Amniotic stem cell (primary cell): Measurements from ENCODE around the gene SLC25A21.
"Not testable (repeated sequence)": the region's sequence is repeated elsewhere in the genome, so short reads cannot be mapped to it uniquely, and the experiment has no call there.

Source experiments
- DNase-seq: peaks from one replicate; lab custom pipeline; 2025; lab: John Stamatoyannopoulos, UW

Gene SLC25A21

DNA sequence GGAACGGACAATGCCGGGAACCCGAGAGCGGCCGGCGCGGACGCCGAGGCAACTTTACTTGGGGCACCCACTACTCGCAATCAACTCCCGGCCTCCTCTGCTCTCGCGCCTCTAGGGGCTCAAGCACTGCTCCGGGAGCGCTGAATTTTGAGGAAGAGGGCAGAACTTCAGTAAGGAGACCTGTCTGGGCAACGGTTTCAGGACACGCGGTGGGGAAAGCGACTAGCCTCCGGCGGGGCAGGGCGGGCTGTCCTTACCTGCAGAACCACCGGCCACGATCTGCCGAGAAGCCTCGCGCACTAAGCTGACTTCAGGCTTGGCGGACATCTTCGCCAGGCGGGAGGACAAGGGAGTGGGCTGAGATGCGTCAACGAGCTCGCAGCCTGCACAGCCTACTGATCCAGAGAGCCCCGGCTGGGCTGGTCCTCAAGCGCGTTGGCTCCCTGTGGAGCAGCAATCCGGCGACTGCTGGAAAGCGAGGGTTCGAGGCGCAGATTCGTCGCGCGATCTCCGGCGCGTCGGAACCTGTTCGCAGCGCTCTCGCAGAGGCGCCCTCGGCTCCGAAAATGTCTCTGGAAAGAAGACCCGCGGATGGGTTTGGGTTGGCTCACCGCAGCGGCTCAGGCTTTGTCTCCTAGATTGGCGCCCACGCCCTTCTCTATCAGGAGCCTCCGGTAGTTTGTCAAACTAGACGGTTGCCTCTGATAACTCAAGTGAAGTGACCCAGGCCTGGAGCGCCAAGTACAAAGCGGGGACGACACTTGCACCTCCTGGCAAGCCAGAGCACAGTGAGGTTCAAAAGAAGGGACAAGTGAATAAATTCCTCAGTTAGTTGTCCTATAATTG, at the start of gene SLC25A21:
Gene SLC25A21, minus strand, starts transcription at position 583 of the 846 bp plus-strand sequence.
- peak; percentile 54 for DNase-seq

DNA sequence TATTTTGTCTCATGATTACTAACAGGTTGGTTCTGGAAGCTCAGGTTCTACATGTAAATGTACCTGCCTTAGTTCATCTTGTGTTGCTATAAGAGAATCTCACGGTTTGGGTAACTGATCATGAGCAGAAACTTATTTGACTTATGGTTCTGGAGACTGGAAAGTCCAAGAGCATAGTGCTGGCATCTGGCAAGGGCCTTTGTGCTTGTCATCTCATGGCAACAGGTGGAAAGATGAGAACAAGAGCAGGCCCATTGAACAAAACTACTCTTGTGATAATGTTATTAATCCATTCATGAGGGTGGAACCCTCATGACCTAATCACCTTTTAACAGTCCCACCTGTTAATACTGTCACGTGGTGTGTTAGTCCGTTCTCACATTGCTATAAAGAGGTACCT, 48.7 kb upstream of the SLC25A21 start:
- DNase-seq: no peak

DNA sequence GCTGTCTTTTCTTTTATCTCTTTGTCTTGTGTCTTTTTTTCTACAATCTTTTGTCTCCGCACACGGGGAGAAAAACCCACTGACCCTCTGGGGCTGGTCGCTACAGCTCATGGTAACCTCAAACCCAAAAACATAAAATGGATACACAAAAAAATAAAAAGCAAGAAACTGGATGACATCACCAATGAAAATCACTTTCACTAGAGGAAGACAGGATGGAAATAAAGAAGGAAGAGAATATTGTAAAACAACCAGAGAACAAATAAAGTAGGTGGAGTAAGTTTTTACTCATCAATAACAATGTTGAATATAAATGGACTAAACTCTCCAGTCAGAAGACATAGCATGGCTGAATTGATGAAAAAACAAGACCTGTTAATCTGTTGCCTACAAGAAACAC, 42.9 kb upstream of the SLC25A21 start:
- DNase-seq: no peak

DNA sequence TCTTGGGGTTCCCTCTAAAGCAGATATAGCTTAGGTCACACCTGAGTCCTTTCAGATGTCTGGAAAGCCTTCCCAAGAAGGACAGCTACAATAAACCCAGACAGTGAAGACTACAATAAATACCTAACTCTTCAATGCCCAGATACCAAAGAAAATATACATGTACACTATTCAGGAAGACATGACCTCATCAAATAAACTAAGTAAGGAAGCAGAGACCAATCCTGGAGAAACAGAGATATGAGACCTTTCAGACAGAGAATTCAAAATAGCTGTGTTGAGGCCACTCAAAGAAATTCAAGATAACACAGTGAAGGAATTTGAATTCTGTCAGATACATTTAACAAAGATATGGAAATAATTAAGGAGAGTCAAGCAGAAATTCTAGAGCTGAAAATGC, 40.6 kb upstream of the SLC25A21 start:
- DNase-seq: no peak

DNA sequence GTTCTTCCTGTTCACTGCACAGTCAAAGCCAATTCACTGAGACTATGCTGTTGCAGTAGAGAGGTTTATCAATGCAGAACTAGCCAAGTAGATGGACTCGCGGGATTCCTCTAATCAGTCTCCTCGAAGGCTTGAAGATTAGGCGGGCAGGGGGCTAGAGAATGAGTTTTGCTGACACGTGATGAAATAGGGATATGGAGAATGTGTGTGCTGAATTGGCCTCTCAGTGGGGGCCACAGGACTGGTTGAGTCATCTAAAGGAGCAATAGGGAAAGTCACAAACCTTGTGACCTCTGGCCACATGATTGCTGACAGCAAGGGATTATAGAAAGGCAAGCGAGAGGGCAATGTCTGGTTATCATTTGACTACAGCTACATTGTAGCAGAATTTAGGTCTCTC, 38.0 kb upstream of the SLC25A21 start:
- DNase-seq: no peak

DNA sequence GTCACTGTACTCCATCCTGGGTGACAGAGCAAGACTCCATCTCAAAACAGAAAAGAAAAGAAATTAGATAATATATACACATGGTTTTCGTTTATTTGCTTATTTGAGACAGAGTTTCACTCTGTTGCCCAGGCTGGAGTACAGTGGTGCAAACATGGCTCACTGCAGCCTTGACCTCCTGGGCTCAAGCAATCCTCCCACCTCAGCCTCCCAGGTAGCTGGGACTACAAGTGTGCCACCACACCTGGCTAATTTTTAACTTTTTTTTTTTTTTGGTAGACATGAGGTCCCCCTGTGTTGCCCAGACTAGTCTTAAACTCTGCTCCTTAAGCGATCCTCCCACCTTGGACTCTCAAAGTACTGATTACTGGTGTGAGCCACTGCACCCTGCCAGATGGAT, 37.2 kb upstream of the SLC25A21 start:
- not testable (repeated sequence) for DNase-seq

DNA sequence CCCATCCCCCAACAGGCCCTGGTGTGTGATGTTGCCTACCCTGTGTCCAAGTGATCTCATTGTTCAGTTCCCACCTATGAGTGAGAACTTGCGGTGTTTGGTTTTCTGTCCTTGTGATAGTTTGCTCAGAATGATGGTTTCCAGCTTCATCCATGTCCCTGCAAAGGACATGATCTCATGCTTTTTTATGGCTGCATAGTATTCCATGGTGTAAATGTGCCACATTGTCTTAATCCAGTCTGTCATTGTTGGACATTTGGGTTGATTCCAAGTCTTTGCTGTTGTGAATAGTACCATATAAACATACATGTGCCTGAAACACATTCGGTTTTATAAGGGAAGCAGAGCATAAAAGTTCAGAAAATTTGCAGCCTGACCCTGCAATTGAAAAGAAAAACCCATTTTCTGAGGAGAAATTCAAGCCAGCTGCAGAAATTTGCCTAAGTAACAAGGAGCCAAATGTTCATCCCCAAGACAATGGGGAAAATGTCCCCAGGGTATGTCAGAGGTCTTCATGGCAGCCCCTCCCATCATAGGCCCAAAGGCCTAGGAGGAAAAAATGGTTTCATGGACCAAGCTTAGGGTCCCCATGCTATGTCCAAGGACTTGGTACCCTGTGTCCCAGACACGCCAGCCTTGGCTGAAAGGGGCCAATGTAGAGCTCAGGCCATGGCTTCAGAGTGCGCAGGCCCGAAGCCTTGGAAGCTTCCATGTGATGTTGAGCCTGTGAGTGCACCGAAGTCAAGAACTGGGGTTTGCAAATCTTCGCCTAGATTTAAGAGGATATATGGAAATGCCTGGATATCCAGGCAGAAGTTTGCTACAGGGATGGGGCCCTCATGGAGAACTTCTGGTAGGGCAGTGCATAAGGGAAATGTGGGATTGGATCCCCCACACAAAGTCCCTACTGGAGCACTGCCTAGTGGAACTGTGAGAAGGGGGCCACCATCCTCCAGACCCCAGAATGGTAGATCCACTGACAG, 33.5 kb upstream of the SLC25A21 start:
- DNase-seq: not testable (repeated sequence)

DNA sequence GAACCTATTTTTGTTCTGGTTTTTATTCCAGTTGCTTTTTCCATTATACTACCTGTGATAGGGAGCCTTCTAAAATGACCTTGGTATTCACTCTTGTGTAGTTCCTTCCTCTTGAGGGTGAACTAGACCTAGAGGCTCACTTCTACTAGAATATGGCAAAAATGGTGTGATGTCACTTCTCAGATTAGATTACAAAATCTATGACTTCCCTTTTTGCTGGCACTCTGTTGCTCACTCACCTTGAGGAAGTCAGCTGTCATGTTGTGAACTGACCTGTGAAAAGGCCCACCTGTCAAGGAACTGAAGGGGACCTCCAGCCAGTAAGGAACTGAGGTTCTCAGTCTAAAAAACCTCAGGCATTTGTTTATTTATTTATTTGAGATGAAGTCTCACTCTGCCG, 31.0 kb upstream of the SLC25A21 start:
- no peak for DNase-seq

DNA sequence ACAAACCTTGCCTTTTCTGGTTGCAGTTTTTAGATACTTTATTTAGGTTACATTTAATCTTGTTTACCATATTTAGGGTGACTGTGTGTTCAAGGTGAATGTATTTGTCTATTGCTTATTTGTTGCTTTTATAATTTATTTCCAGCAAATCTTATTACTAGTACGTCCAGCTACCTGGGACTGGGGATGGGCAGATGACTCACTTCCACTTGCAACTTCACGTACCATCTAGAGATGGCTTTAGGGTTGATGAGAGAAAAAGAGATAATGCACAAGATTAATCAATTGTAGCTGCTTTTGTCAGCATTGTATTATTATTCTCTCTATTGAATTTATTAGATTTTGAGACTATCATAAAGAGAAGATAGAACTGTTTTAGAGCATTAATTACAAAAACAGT, 30.4 kb upstream of the SLC25A21 start:
- DNase-seq: no peak

DNA sequence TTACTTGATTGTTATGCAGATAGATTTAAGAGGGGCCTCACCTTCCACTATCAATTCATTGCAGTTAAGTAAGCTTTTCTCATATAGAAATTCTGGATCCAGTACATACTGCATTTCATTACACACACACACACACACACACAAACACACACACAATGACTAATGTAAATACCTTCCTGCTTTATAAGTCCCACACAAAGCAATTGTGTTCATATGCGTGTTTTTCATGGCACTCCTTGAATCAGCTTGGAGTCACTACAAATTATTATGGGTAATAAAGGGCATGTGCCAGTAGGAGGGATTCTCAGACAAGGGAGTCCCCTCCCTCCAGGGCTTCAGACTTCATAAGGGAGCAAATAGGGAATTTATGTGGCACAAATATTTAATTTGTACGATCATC, 29.9 kb upstream of the SLC25A21 start:
- no peak for DNase-seq

DNA sequence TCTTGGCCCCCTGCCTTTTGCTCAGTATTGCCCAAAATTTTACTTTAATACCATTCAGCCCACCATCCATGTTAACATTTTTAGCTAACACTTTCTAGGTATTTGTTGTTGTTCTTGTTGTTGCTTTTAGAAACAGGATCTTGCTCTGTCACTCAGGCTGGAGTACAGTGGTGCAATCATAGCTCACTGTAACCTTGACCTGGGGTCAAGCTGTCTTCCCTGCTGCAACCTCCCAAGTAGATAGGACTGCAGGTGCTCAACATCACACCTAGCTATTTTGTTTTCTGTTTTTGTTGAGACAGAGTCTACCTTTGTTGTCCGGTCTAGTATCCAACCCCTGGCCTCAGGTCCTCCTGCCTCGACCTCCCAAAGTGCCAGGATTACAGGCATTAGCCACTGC, 29.3 kb upstream of the SLC25A21 start:
- no peak for DNase-seq

DNA sequence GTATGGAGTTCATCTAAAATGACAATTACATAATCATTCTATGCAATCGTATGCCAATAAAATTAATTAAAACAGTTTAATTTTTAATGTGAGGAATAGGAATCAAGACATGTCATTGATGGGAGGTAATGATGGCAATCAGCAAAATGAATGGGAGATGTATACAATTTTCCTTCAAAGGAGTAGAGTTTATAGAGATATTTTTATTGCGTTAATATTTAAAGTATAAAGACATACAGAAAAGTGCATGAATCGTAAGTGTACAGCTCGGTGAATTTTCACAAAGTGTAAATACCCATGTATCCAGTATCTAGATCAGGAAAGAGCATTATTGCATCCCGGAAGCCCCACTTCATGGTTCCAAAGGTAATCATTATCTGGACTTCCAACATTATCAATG, 26.5 kb upstream of the SLC25A21 start:
- no peak for DNase-seq

DNA sequence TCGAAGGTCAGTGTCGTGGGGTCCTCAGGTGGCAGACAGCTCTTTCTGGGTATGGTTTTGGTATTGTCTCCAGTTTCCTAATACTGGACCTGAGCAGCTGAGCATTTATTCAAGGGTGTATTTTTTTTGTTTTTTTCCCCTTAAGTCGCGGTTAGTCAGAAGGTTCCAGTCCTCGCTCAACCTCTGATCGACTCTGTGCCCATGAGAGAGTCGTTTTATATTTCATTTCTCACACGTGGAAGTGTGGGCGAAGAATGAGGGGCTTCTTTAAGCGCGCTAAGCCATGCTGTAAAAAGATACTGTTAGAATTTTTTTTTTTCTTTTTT, 25.8 kb upstream of the SLC25A21 start:
- no peak for DNase-seq

DNA sequence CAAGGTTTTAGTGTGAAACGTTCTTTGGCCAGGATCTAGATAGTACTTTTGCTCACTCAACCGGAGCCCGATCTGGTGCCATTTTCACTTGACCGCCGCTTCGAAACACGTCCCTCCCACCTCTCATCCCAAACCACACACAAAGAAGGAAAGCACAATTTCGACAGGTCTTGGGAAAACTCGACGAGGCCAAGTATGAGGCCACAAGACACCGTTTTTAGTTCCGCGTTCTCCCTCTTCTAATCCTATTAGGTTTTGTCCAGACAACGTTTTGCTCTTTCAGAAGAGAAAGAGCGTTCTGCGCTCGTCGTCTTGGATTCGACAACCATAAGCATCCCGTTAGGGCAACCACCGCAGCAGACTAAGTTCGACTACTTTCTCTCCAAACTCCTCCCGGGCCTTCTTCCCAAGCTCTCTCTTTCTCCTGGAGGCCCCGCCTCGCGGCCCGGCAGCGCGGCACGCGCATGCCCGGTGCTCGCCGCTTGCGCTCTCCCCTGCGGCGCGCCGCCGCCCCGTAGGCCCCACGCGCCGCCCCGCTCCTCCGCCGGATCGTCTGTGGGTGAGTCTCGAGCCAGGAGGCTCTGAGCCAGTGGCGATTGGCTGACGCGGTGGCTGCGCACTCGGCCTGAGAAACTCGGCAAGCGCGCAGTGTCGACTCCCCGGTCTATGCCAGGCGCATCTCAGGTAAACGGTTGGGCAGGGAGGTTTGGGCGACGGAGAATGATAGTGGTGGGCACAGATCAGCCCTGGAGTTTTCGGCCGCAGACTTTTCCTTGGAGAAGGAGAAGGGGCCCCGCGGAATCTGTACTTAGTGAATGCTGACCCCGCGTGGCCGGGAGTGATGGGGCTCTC, 25.2 kb upstream of the SLC25A21 start, which contains the start of gene MIPOL1:
Gene MIPOL1, plus strand, starts transcription at position 517 of the 852 bp plus-strand sequence. CDS start 49,952 bp downstream, outside the sequence.
- peak; percentile 64 for DNase-seq

DNA sequence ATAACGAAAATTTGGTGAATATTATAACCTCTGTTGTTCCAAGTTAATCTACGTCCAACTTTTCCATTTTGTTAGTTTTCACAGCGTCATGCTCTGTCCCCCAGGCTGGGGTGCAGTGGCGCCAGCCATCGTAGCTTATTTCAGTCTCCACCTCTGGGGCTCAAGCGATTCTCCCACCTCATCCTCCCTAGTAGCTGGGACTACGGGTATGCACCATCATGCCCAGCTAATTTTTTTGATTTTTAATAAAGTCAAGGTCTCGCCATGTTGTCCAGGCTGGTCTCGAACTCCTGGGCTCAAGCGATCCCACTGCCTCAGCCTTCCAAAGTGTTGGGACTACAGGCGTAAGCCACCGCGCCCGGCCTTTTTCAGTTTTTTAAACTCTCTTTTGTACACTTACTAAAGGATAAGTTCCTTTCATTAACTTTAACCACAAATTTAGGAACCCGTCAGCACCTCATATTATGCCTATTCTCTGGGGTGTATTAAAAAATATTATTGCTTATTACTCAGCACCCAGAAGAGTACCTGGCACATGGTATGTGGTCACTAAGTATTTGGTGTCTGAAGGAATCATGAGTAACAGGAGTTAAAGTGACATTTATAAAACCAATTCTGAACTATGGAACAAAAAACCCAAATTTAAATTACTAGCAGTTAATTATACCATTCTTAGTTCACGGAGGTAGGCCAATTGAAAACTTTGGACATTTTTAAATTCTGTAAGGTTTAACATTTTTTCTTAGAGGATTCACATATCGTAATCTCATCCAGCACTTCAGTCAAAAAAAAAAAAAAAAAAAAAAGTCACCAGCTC, 24.4 kb upstream of the SLC25A21 start:
- no peak for DNase-seq

DNA sequence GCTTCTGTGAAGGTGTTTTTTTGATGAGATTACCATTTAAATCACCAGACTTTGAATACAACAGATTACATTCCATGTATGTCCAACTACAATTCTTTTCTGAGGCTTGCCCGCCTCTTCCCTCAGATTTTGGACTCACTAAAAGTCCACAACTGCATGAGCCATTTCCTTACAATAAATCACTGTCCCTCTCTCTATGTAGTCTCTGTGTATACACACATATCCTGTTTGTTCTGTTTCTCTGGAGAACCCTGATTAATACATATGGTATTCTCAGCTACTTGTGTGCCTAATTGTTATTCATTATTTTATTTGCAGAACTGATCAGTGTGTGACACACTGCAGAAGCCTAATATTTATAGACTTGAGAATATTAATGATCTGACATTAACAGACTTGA, 22.9 kb upstream of the SLC25A21 start:
- no peak for DNase-seq

DNA sequence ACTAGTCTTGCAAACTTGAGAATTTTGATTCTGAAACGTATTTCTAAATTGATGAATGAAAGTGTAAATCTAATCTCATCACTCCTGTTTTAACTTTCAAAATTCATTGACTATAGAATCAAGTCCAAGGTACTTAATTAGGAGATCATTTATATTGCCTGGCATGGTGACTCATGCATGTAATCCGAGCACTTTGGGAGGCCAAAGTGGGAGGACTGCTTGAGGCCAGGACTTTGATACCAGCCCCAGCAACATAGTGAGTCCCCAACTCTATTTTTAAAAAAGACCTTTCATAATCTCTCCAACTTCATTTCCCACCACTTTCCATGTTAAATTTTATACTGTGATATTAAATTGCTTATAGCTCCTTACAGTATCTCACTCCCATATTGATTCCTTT, 22.3 kb upstream of the SLC25A21 start:
- DNase-seq: no peak

DNA sequence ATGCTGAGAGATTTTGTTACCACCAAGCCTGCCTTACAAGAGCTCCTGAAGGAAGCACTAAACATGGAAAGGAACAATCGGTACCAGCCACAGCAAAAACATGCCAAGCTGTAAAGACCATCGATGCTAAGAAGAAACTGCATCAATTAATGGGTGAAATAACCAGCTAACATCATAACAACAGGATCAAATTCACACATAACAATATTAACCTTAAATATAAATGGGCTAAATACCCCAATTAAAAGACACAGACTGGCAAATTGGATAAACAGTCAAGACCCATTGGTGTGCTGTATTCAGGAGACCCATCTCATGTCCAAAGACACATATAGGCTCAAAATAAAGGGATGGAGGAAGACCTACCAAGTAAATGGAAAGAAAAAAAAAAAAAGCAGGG, 17.3 kb upstream of the SLC25A21 start:
- not testable (repeated sequence) for DNase-seq

DNA sequence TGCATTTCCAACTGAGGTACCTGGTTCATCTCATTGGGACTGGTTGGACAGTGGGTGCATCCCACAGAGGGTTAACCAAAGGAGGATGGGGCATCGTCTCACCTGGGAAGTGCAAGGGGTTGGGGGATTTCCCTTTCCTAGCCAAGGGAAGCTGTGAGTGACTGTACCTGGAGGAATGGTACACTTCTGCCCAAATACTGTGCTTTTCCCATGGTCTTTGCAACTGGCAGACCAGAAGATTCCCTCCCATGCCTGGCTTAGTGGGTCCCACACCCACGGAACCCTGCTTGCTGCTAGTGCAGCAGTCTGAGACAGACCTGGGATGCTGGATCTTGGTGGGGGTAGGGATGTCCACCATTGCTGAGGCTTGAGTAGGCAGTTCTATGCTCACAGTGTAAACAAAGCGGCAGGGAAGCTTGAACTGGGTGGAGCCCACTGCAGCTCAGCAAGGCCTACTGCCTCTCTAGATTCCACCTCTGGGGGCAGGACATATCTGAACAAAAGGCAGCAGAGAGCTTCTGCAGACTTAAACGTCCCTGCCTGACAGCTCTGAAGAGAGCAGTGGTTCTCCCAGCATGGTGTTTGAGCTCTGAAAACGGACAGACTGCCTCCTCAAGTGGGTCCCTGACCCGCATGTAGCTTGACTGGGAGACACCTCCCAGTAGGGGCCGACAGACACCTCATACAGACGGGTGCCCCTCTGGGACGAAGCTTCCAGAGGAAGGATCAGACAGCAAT, 15.6 kb upstream of the SLC25A21 start:
- DNase-seq: not testable (repeated sequence)

DNA sequence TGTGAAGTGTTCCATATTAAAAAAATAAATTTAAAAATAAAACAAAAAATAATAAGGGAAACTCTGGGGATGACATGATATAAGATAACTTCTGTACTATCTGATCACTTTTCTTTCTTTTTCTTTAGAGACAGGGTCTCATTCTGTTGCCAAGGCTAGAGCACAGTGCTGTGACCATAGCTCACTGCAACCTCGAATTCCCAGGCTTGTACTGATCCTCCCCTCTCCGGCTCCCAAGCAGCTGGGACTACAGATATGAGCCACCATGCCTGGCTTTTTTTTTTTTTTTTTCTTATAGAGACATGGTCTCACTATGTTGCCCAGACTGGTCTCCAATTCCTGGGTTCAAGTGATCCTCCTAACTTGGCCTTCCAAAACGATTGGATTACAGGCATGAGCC, 14.9 kb upstream of the SLC25A21 start:
- DNase-seq: no peak
